GM19099 (cell line): Measurements from ENCODE around the gene RAB20.

Experiments
- POLR2A ChIP-seq: IDR thresholded peaks from 3 replicates; pipeline ENCODE4 v1.6.1; 2011; ENCODE audit warnings: low read depth; ENCODE audit not compliant: insufficient read length; ENCODE audit errors: extremely low read depth

Gene RAB20

GRCh38 chr13:110528911-110529310 lies 32.6 kb downstream of the RAB20 start:
- TF ChIP-seq POLR2A: no peak

DNA sequence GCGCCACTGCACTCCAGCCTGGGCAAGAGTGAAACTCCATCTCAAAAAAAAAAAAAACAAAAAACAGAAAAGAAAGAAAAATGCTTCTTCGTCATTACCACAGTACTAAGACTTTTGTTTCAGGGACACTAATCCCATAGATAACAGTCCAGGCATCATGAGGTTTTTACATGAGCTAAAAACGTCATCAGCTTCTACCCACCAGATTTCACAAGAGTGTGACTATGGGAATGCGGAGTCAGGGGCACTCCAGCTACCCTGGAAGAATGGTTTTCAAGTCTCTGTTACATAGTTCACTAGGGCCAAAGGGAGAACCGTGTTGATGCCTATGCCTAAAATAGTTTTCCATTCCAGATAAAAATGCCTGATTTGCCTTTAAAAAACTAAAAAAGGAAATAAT lies 33.2 kb downstream of the RAB20 start:
- TF ChIP-seq POLR2A: no peak

DNA sequence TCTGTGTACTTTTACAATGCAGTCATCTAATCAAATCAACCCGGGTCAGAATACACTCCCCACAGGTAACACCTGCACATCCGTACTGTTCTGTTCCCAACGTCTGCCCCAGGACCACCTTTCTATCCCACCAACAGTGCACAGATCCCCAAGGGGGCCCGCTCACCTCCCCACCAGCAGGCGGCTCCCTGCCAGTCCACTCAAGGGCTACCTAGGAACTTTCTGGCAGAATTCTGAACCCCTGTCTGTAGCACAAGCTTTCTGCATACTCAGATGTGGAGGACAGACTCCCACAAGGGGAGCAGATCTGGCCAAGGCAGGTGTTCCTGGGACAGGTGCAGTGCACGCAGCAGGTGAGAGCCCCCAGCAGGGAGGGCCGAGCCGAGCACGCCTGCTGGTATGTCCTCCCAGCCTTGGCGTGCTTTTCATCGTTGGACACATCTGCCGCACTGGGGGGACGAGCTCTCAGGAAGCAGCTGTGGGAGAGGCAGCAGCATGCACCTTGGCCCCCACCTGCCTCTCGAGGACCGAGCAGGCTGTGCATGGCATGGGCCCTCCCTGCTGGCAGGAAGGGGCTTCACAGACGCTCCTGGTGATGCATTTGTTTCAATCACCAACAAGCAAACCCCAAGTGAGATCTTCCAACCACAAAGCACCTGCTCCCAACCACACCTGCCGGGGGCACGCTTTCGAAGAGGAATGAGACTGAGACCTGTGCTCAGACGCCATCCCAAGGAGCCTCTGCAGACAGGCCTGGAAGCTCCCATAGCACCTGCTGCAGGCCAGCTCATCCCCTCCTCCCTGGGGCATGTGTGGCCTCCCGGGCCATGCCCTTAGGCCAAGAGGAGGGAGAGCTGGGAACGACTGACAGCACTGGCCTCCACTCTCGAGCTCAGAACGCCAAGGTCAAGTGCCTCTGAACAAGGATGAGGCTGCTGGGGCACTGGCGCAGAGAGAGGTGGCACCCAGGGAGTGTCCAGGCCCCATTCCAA lies 35.9 kb downstream of the RAB20 start:
- no peak for TF ChIP-seq POLR2A

- no peak for TF ChIP-seq POLR2A
These were observed 36.8 kb downstream of the RAB20 start for GRCh38 chr13:110524541-110525257.

- no peak for TF ChIP-seq POLR2A
These were observed 37.5 kb downstream of the RAB20 start for GRCh38 chr13:110523838-110524540.

DNA sequence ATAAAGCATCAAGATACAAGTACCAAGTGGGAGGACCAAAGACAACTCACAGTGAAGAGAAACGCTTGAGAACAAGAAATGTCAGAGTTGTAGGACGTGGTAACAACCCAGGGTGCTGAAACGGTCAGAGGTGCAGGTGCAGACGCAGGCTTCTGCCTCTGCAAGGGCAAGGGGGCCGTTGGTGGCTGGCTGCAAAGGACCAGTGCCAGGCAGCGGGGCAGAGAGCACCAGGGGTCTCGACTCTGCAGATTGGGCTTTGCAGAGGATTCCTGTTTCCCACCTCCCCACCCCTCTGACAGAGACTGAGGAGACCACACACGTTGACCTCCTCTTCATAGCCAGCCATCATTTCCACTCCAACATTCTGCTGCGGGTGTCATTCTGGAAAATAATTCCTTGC lies 38.3 kb downstream of the RAB20 start:
- no peak for TF ChIP-seq POLR2A

GRCh38 chr13:110522721-110523120 lies 38.8 kb downstream of the RAB20 start:
- TF ChIP-seq POLR2A: no peak

DNA sequence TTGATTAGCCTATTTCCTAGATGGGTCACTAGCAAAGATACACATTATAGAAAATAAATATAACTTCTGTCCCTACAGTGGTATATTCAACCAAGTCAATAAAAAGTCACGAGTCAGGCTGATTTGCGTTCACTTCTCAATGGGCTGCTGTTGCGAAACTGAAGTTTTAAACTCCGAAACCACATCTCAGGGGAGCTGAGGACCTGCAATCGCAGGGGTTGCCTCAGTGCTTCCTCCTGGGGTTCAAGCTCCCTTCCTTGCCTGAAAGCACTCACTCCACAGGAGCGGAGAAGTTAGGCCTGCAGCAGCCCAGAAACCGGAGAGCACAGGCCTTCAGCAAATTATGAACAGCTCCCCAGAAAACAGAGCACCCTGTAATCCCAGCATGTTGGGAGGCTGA lies 39.6 kb downstream of the RAB20 start:
- TF ChIP-seq POLR2A: no peak

- TF ChIP-seq POLR2A: no peak
These were observed 40.2 kb downstream of the RAB20 start for GRCh38 chr13:110521296-110521680.

DNA sequence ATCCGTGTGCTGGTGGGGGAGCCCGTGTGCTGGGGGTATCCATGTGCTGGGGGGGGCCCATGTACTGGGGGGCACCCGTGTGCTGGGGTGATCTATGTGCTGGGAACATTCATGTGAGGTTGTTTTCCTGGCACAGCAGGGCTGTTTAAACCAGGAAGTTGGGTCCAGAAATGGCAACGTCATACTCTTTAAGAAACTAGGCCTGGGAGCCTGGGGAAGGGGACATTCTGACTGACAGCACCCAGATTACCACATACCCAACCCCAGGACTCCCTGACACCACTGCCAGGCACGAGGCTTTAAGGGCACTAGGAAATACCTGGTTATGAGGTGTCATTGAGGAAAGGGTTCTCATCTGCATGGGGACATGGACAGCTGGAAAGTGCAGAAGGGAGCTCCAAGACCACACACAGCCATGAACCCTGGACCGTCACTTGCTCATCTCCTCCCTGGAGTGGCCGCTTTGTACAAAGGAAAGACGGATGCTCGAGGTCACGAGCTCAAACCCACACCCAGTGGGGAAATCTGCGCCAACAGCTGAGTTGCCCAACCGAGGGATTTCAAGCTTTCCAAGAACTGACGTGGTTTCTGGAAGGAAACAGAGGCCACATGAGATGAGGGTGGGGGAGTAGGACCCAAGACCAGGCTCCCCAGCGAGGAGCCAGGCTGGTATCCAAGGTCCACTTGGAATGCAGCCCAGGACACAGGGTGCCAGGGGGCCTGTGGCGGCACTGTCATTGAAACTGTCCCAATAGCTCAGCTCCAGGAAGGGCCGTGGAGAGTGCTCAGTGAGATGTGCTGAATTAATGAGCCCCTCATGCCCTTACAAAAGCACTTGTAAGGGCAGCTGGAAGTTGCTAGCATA lies 40.9 kb downstream of the RAB20 start:
- TF ChIP-seq POLR2A: no peak

DNA sequence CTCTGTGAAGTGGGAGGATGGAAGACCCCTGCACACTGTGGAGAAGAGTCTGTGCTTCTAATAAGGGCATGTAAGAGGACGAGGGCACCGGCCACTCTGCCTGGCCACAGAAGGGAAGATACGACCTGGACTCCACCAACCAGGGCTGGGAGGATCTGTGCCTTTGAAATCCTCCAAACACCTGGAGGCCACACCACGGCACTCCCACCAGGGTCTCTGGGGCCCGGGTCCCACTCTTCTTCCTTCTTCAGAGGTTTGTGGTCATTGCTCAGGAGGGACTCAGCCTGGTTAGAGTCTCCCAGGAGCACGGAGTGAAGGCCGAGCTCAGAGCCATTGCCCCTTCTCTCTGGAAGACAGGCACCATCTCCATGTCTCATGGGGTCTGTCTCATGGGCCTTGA lies 42.0 kb downstream of the RAB20 start:
- no peak for TF ChIP-seq POLR2A

DNA sequence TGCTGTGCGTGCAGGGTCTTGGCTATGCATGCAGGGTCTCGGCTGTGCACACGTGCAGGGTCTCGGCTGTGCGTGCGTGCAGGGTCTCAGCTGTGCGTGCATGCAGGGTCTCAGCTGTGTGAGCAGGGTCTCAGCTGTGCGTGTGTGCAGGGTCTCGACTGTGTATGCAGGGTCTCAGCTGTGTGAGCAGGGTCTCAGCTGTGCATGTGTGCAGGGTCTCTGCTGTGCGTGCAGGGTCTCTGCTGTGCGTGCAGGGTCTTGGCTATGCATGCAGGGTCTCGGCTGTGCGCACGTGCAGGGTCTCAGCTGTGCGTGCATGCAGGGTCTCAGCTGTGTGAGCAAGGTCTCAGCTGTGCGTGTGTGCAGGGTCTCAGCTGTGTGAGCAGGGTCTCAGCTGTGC lies 42.5 kb downstream of the RAB20 start:
- no peak for TF ChIP-seq POLR2A

DNA sequence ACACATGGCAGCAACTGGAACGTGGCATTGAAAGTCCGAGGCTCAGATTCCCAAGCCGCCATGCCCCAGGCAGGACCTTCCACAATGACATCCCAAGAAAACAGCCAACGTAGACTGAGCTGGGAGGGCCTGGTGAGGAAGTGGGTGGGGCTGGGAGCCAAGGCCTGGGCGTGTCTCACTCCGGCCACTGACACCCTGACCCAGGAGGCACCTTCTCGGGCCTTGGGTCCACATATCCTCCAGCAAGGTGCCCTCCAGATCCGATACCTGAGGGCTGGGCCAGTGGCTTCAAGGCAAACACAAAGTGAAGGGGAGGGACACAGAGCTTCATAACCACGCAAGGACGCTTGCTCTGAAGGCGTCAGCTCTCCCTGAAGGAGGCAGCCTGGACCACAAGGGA lies 43.0 kb downstream of the RAB20 start:
- TF ChIP-seq POLR2A: no peak

- no peak for TF ChIP-seq POLR2A
These were observed 43.3 kb downstream of the RAB20 start for GRCh38 chr13:110518226-110518525.
